HEK293T (cell line): ENCODE measurements around the gene ASPG.

Experiments used
- ELF4 ChIP-seq: fragments of 450-650 bp; IDR thresholded peaks from 2 replicates; pipeline ENCODE4 v1.6.1; 2017; ENCODE audit warnings: antibody characterized with exemption
- FOXA1 ChIP-seq: fragments of 450-650 bp; IDR thresholded peaks from 2 replicates; pipeline ENCODE4 v1.6.1; 2016; ENCODE audit warnings: mild to moderate bottlenecking
- FOXM1 ChIP-seq: fragments of 450-650 bp; IDR thresholded peaks from 2 replicates; pipeline ENCODE4 v1.6.1; 2017; ENCODE audit warnings: mild to moderate bottlenecking, borderline replicate concordance
- L3MBTL2 ChIP-seq: fragments of 450-650 bp; conservative IDR thresholded peaks from 2 replicates; pipeline ENCODE4 v1.6.1; 2016; ENCODE audit warnings: mild to moderate bottlenecking
- PKNOX1 ChIP-seq: fragments of 450-650 bp; IDR thresholded peaks from 2 replicates; pipeline ENCODE4 v1.6.1; 2016
- SP1 ChIP-seq: fragments of 450-650 bp; IDR thresholded peaks from 2 replicates; pipeline ENCODE4 v1.6.1; 2017
- SUZ12 ChIP-seq: fragments of 450-650 bp; IDR thresholded peaks from 2 replicates; pipeline ENCODE4 v1.6.1; 2016; ENCODE audit warnings: mild to moderate bottlenecking
- TARDBP ChIP-seq: fragments of 450-650 bp; IDR thresholded peaks from 2 replicates; pipeline ENCODE4 v1.6.1; 2016
- ZNF384 ChIP-seq: fragments of 450-650 bp; IDR thresholded peaks from 2 replicates; pipeline ENCODE4 v1.6.1; 2016

GRCh38 chr14:104047761-104048160 lies 37.7 kb upstream of the ASPG start:
- no peak for TF ChIP-seq SUZ12
- no peak for TF ChIP-seq ZNF384
- TF ChIP-seq PKNOX1: no peak
- no peak for TF ChIP-seq ELF4
- TF ChIP-seq FOXM1: no peak
- TF ChIP-seq SP1: no peak
- no peak for TF ChIP-seq FOXA1
- TF ChIP-seq L3MBTL2: no peak
- no peak for TF ChIP-seq TARDBP
